OCI-LY7 (cell line): Measurements from ENCODE around the gene AGMO. TPM values are rescaled to one million over a fixed set of nuclear protein-coding genes. Genes with fewer than 3 reads are reported as not detected.

Source experiments
- BruUV-seq: library from RNA; stranded (reverse); fragments of 400-500 nt; replicated peaks from 2 replicates; lab custom pipeline; 2021; lab: Mats Ljungman, UMichigan
- CTCF ChIA-PET: fragments of 300-600 bp; sonication (Branson Sonifier 250); formaldehyde crosslinking; loops from one replicate; lab custom pipeline; 2022; ENCODE audit warnings: antibody characterized with exemption; ENCODE audit not compliant: unreplicated experiment; lab: Charles Lee
- POLR2A ChIA-PET: fragments of 300-600 bp; sonication (Branson Sonifier 250); formaldehyde crosslinking; loops from one replicate; lab custom pipeline; 2022; ENCODE audit warnings: antibody characterized with exemption; lab: Charles Lee
- DNase-seq: peaks from one replicate; pipeline ENCODE4 v3.0.0-alpha.2; 2015; ENCODE audit warnings: low spot score
- H2AFZ ChIP-seq: fragments of 200-600 bp; sonication (generic), shearing (Covaris generic); 2 replicates; pipeline ENCODE4 v1.6.1; 2014; ENCODE audit warnings: mild to moderate bottlenecking, antibody characterized with exemption, low read length, moderate library complexity
- H3K27ac ChIP-seq: fragments of 200-600 bp; sonication (generic); 2 replicates; pipeline ENCODE4 v1.5.1; 2014; ENCODE audit warnings: mixed run types, low read depth, mild to moderate bottlenecking, moderate library complexity, low read length, inconsistent platforms; ENCODE audit not compliant: poor library complexity, severe bottlenecking
- H3K36me3 ChIP-seq: fragments of 200-600 bp; sonication (generic); 2 replicates; pipeline ENCODE4 v1.6.1; 2014; ENCODE audit warnings: mild to moderate bottlenecking, antibody characterized with exemption, low read length, moderate library complexity, mixed read lengths; ENCODE audit not compliant: insufficient read depth
- H3K4me1 ChIP-seq: fragments of 200-600 bp; sonication (generic); 2 replicates; pipeline ENCODE4 v1.5.1; 2014; ENCODE audit warnings: mild to moderate bottlenecking, low read length; ENCODE audit not compliant: insufficient read depth, poor library complexity, severe bottlenecking
- H3K4me2 ChIP-seq: fragments of 200-600 bp; sonication (generic); 2 replicates; pipeline ENCODE4 v1.6.1; 2014; ENCODE audit warnings: mild to moderate bottlenecking, low read length
- H3K4me3 ChIP-seq: fragments of 200-600 bp; sonication (generic); 2 replicates; pipeline ENCODE4 v1.5.1; 2014; ENCODE audit warnings: mild to moderate bottlenecking, low read depth, low read length; ENCODE audit not compliant: poor library complexity, severe bottlenecking
- H3K79me2 ChIP-seq: fragments of 200-600 bp; sonication (generic); 2 replicates; pipeline ENCODE4 v1.6.1; 2016; ENCODE audit warnings: low read depth, mild to moderate bottlenecking, low read length, moderate library complexity, mixed read lengths; ENCODE audit not compliant: insufficient read depth
- H3K9me2 ChIP-seq: fragments of 200-600 bp; sonication (generic); 2 replicates; pipeline ENCODE4 v1.6.1; 2016; ENCODE audit warnings: mild to moderate bottlenecking, low read length, mixed read lengths; ENCODE audit not compliant: insufficient read depth
- H3K9me3 ChIP-seq: fragments of 200-600 bp; sonication (generic); 2 replicates; pipeline ENCODE4 v1.6.1; 2014; ENCODE audit warnings: mild to moderate bottlenecking, mixed run types, low read length, mixed read lengths
- H4K20me1 ChIP-seq: fragments of 200-600 bp; sonication (generic); 2 replicates; pipeline ENCODE4 v1.6.1; 2014; ENCODE audit warnings: mild to moderate bottlenecking, antibody characterized with exemption, low read length, moderate library complexity, mixed read lengths; ENCODE audit not compliant: insufficient read depth
- CTCF ChIP-seq: fragments of 200-600 bp; sonication (generic); conservative IDR thresholded peaks from 2 replicates; pipeline ENCODE4 v1.5.1; 2014; ENCODE audit warnings: mild to moderate bottlenecking, antibody characterized with exemption, low read length, moderate library complexity, mixed read lengths
- EZH2phosphoT487 ChIP-seq: fragments of 200-600 bp; sonication (generic); IDR thresholded peaks from 2 replicates; pipeline ENCODE4 v1.6.1; 2018; ENCODE audit warnings: low read depth, borderline replicate concordance, mild to moderate bottlenecking, mixed run types, antibody characterized with exemption, low read length, moderate library complexity, mixed read lengths
- intact Hi-C: fragments of 100-400 bp; cut with micrococcal nuclease; formaldehyde crosslinking; loops from one replicate; pipeline ENCODE4 v1.10.0; 2022; ENCODE audit not compliant: unreplicated experiment
- total RNA-seq, 2 experiments: library from RNA; depleted of rRNA in 1 of 2; stranded (reverse); fragments of >200 nt in 1 of 2; shearing (Covaris generic) in 1 of 2; gene quantifications; 2 replicates each; pipeline ENCODE4 v1.2.3, GENCODE V29; 2014 to 2022

Gene AGMO
- total RNA-seq, 2 experiments from 2014 or later: not detected

DNA sequence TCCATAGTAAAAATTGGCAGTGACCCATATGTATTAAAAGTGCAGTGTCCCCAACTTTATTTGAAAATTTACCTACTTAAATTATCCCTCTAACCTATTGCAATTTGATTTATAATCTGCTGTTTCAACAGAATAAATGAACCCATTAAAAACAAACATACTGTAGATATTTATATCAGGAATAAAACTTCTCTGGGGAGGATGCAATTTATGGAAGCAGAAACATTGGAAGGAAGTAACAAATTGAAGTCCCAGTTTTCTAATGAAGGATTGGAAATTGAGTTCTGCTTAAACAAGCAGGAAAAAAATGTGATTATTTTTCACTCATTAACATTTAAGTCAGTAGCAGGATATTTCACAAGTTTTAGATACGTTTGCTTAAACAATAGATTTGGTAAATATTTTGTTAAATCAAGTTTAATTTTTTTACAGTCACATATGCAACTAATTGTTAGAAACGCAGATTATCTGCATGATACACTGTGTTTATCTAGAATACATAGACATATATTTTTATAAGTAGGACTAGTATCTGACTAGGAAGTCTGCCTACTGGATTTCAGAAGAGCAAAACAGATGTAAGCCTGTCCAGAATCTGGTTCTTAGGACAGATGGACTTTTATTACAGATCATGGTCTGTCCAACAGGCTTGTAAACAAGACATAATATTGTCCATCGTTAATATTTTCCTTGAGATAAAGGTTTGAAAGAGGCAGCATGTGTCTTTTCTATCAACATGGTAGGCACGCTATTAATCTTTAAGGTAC is 5.3 kb downstream of the AGMO start:
- TF ChIP-seq EZH2phosphoT487 (no peak), CTCF (no peak)
- H3K4me1 ChIP-seq: no peaks in the 10 kb centered on the region
- no TSS peak for BruUV-seq
- no peak for DNase-seq
- no peak overlapping the region for H3K27ac ChIP-seq
- H3K4me2 ChIP-seq: no peak overlapping the region
- H3K4me3 ChIP-seq: no peak overlapping the region
- no peaks in the 10 kb centered on the region for H3K36me3 ChIP-seq
- ChIA-PET CTCF (no interaction called here), POLR2A (no interaction called here)
- no peaks in the 10 kb centered on the region for H3K79me2 ChIP-seq
- H3K9me3 ChIP-seq: no peaks in the 10 kb centered on the region
- no peak overlapping the region for H2AFZ ChIP-seq
- intact Hi-C loops: no loop called here
- H4K20me1 ChIP-seq: no peaks in the 10 kb centered on the region
- H3K9me2 ChIP-seq: no peaks in the 10 kb centered on the region

DNA sequence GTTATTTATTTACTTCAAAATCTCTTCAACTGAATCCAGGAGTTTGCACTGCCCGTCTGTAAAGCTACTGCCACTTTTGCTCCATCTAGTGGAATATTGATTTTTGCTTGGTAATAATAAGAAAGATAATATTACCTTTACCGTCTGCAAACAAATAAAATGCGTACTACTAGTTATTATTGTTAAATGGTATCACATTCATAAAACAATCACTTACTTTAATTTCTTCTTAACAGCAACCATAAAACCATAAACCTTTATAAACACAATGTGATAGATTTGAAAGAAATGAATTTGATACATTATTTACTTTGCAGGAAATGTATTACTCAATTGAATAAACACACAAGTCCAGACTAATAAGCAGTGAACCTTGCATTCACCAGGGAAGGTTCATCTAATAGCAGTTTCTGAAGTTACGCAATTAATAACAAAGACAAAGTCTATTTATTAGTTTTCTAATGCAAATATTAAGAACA is 6.4 kb downstream of the AGMO start:
- intact Hi-C loops: no loop called here
- TF ChIP-seq EZH2phosphoT487: no peak
- TF ChIP-seq CTCF: no peak
- Histone ChIP-seq H3K36me3 (no peaks in the 10 kb centered on the region), H3K27ac (no peak overlapping the region), H3K4me2 (no peak overlapping the region), H3K4me1 (no peaks in the 10 kb centered on the region), H3K9me2 (no peaks in the 10 kb centered on the region), H2AFZ (no peak overlapping the region), H3K9me3 (no peaks in the 10 kb centered on the region), H4K20me1 (no peaks in the 10 kb centered on the region), H3K4me3 (no peak overlapping the region), H3K79me2 (no peaks in the 10 kb centered on the region)
- DNase-seq: no peak
- POLR2A ChIA-PET: interaction anchor here (0.7 kb wide), 1 partner anchor 23 kb away, joined by 4 read pairs; no protein-coding TSS in a partner anchor
- CTCF ChIA-PET: no interaction called here
- no TSS peak for BruUV-seq

DNA sequence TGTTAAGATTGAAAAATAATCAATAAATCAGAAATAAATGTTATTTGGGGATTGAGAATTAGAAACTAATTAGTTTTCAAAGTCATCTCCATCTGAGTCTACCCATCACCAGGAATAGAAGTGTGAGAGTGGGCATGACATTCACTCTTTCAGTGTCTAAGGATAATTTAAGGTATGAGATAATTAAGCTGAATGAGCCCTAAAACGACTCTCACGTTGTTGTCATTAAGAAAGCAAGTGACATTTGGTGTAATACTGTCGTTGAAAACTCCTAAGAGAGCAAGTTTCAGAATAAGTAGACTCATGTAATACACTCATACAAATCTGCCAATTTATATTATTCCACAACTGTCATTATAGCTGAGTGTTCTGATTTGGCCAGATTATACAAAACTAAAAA is 7.1 kb downstream of the AGMO start:
- no TSS peak for BruUV-seq
- H4K20me1 ChIP-seq: no peaks in the 10 kb centered on the region
- POLR2A ChIA-PET: interaction anchor here (0.7 kb wide), 2 partner anchors 19 to 124 kb away, joined by 3 to 5 read pairs; no protein-coding TSS in a partner anchor
- H3K79me2 ChIP-seq: no peaks in the 10 kb centered on the region
- H3K27ac ChIP-seq: no peak overlapping the region
- CTCF ChIA-PET: no interaction called here
- no peak overlapping the region for H2AFZ ChIP-seq
- no peak overlapping the region for H3K4me3 ChIP-seq
- H3K9me2 ChIP-seq: no peaks in the 10 kb centered on the region
- H3K4me2 ChIP-seq: no peak overlapping the region
- intact Hi-C loops: no loop called here
- no peaks in the 10 kb centered on the region for H3K36me3 ChIP-seq
- no peak for TF ChIP-seq CTCF
- no peak for TF ChIP-seq EZH2phosphoT487
- DNase-seq: no peak
- no peaks in the 10 kb centered on the region for H3K4me1 ChIP-seq
- no peaks in the 10 kb centered on the region for H3K9me3 ChIP-seq
